C1 segment of cervical spinal cord (tissue), 14 donors: Measurements from ENCODE around the gene MID1IP1.

Experiments
- DNase-seq, 14 donors: peaks; one replicate each; lab custom pipeline; 2025; lab: John Stamatoyannopoulos, UW

Gene MID1IP1

GRCh38 chrX:38800981-38801845 is at the start of gene MID1IP1:
MID1IP1 (plus strand) TSS chrX:38801459; CDS start chrX:38804947, 3,488 bp downstream.
- DNase-seq: peak; percentile 13 to 89 (median 78)

- peak in 1 of 14 donors; percentile 0 for DNase-seq
Observed at GRCh38 chrX:38754102-38754790, 47.0 kb upstream of the MID1IP1 start.

GRCh38 chrX:38754818-38755718 is 46.2 kb upstream of the MID1IP1 start:
- DNase-seq: no peak

GRCh38 chrX:38760883-38761282 is 40.4 kb upstream of the MID1IP1 start:
- DNase-seq: no peak

GRCh38 chrX:38768079-38768478 is 33.2 kb upstream of the MID1IP1 start:
- no peak for DNase-seq

GRCh38 chrX:38770152-38770551 is 31.1 kb upstream of the MID1IP1 start:
- DNase-seq: no peak

GRCh38 chrX:38774249-38774648 is 27.0 kb upstream of the MID1IP1 start:
- no peak for DNase-seq

GRCh38 chrX:38796946-38797345 is 4.3 kb upstream of the MID1IP1 start:
- no peak for DNase-seq

- no peak for DNase-seq
Observed at GRCh38 chrX:38798956-38799355, 2.3 kb upstream of the MID1IP1 start.

- no peak for DNase-seq
Observed at GRCh38 chrX:38799995-38800580, 1.2 kb upstream of the MID1IP1 start.

GRCh38 chrX:38803243-38803587 is 2.0 kb downstream of the MID1IP1 start:
- DNase-seq: peak in 1 of 14 donors; percentile 53

GRCh38 chrX:38803588-38804431 is 2.6 kb downstream of the MID1IP1 start:
- DNase-seq: peak; percentile 18 to 91 (median 80)

- DNase-seq: no peak
Observed at GRCh38 chrX:38804432-38804681, 3.1 kb downstream of the MID1IP1 start.

- DNase-seq: peak in 5 of 14 donors; percentile 22 to 57 (median 47)
Observed at GRCh38 chrX:38804682-38805431, 3.6 kb downstream of the MID1IP1 start.

- DNase-seq: peak in 11 of 14 donors; percentile 6 to 62 (median 33)
Observed at GRCh38 chrX:38805432-38806389, 4.5 kb downstream of the MID1IP1 start.

- no peak for DNase-seq
Observed at GRCh38 chrX:38806875-38807621, 5.8 kb downstream of the MID1IP1 start.

- DNase-seq: no peak
Observed at GRCh38 chrX:38807873-38808272, 6.6 kb downstream of the MID1IP1 start.
